ENCODE data around the gene CACNA2D3.
"Not testable (repeated sequence)": the region's sequence is repeated elsewhere in the genome, so short reads cannot be mapped to it uniquely, and the experiment has no call there.

Gene CACNA2D3

GRCh38 chr3:54634122-54634469 lies 511.7 kb downstream of the CACNA2D3 start:
- DNase-seq, result no peak

DNA sequence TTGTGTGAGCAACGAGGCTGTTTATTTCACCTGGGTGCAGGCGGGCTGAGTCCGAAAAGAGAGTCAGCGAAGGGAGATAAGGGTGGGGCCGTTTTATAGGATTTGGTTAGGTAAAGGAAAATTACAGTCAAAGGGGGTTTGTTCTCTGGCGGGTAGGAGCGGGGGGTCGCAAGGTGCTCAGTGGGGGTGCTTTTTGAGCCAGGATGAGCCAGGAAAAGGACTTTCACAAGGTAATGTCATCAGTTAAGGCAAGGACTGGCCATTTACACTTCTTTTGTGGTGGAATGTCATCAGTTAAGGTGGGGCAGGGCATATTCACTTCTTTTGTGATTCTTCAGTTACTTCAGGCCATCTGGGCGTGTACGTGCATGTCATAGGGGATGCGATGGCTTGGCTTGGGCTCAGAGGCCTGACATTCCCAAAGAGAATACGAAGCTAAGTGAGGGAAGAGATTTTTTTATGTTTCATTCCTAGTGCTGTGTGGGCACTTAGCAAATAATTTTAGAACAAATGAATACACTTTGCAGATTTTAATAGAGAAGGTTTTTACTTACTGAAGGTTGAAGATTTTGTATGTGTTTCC lies 517.5 kb downstream of the CACNA2D3 start:
- not testable (repeated sequence) for DNase-seq

DNA sequence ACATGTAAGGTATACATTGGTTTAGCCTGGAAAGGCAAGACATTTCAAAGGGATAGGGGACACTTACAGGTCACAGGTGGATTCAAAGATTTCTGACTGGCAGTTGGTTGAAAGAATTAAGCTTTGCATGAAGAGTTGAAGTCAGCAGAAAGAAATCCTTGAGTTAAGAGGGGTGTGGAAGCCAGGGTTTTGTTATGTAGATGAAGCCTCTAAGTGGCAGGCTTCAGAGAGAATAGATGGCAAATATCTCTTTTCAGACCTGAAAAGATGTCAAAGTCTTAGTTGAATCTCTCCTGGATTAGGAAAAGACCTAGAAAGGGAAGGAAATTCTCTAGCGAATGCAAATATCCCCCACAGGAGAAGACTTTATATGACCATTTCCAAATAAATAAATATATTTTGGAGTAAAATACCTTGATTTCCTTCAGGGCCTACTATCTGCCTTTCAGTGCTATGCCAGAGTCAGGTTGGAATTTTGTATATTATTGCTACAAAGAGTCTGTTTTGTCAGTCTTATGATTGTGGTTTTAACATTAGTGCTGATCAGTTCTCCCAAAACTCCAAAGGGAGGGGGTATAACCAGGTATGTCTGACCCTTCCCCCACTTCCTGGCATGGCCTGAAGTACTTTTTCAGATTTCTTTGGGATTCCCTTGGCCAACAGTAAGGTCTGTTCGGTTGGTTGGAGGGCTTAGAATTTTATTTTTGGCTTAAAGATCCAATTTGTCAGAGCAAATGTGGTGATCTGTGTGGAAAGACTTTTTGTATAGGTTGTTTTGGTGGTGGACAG lies 519.1 kb downstream of the CACNA2D3 start:
- no peak for DNase-seq

- DNase-seq, result no peak
Observed at GRCh38 chr3:54642147-54642546, 519.8 kb downstream of the CACNA2D3 start.

DNA sequence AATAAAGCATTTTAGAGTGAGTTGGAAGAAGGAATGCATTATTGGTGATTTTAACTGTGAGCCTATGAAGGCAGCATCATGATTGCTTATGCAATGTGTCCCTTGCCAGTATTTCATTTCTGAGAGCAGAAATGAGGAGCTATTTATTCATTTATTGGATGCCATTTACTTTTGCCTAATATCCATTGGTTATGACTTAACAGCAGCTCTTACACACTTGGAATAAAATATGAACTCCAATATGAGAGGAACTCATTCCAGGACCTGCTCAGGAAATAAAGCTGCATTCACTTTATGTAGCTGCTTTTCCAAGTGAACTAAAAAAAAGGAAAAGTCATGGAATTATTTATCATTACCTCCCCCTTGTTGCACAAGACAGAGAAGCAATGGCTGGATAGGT lies 525.4 kb downstream of the CACNA2D3 start:
- no peak for DNase-seq

DNA sequence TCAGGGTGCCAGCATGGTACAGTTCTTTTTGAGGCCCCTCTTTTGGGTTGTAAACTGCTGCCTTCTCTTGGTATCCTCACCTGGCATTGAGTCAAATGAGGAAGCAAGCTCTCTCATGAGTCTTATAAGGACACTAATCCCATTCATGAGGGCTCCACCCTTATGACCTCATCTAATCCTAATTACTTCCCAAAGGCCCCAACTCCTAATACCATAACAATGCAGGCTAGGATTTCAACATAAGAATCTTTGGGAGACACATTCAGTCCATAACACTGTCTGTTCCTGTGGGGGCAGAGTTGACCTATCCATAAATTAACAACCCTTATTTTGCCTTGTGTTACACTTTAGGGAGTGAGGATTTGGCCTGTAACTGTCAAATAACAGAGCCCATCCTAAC lies 527.2 kb downstream of the CACNA2D3 start:
- DNase-seq, result no peak

DNA sequence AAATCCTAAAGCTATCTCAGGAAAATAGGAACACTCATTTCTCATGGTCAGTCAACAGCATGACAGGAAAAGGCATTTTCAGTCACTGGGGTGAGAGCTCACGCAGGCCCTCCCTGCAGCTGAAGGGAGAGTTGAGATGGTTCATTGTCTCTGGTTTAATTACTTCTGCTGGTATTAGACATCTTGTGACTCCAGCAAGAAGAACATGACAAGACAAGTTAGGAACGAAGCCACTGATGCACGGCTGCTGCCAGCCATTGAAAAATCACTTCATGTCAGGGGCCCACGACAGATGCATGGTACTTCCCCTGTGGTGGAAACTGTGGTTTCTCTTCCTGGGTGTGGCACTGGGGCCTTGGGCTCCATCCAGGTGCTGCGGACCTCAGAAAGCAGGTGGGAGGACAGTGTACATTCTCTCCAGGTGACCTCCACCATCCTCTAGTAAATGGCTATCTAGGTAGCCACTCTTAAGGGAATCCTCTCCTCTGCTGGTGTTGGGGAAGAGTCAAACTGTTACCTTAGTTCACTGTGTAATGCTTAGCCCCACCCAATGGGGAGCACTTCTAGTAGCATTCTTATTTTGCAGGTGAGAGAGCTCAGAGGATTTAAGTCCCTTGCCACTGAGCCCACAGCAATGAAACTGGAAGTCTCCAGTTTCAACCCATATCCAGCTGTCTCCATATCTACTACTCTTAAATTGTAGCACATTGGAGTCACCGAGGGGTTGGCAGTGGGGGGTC lies 531.3 kb downstream of the CACNA2D3 start:
- peak; percentile 29 for DNase-seq

GRCh38 chr3:54654776-54655175 lies 532.4 kb downstream of the CACNA2D3 start:
- DNase-seq, result no peak

- no peak for DNase-seq
Observed at GRCh38 chr3:54659347-54659746, 537.0 kb downstream of the CACNA2D3 start.

- peak; percentile 80 for DNase-seq
Observed at GRCh38 chr3:54660714-54661132, 538.4 kb downstream of the CACNA2D3 start.

GRCh38 chr3:54661151-54661550 lies 538.8 kb downstream of the CACNA2D3 start:
- no peak for DNase-seq

DNA sequence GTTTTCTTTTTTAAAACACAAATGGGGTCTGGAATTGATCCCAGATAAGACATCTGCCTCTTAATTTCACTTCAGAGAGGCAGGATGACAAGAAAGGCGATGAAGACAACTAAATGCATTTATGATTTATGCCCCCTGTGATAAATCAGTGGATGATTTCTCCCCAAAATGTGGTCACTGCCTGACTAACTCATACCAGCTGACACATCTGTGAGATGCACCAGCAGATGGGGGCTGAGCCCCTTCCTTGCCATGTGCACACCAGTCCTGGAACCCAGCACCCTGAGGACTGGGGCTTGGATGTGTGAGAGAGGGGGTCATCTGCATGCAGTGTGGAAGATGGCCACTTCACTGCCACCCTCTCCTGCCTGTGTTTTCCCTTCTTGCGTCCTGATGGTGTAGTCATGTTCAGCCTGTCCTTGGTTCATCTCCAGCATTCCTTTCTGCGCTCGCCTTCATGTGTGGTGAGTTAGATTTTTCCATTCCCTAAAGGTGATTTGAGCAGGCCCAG lies 541.2 kb downstream of the CACNA2D3 start:
- DNase-seq, result no peak

DNA sequence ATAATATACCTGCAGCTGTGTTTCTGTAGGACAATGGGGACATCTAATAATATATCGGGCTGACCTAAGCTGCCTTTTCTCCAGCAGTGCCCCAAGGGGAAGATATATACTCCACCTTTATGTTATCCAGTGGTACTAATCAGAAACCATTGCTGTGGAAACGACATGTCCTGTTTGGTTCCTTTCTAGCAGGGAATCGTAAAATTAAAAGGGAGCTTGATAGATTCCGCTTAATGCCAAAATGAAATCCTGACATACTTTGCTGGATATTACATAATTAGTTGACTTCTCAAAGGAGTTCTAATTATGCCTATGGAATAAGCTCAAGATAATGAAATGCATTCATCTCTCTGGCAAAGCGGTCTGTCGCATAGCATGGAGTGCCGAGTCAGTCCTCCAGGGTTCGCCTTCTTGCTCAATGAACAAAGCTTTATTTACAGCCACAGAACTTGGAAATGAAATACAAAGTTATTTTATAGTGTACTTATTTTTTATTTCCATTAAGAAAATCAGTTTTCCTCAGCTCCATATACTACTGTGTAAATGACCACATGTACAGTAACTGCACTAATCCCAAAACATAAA lies 542.8 kb downstream of the CACNA2D3 start:
- no peak for DNase-seq

DNA sequence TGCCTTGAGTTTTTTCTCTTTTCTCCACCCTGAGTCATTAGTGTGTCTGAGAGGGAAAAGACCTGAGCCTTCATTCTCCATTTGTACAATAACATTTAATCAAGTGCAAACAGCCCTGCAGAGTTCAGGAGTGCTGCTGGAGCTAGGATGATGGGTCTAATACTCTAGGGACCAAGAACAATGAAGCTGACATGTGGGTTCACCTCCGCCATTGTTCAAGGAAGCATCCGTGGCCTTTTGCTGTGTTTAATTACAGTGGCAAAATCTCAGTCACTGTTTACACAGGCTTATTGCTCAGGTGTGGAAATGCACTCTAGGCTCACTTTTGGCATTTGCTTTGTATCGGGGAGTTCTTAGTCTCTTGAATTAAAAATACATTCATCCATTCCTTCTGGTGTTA lies 545.9 kb downstream of the CACNA2D3 start:
- no peak for DNase-seq

GRCh38 chr3:54670201-54671000 lies 548.0 kb downstream of the CACNA2D3 start:
- DNase-seq, result no peak

DNA sequence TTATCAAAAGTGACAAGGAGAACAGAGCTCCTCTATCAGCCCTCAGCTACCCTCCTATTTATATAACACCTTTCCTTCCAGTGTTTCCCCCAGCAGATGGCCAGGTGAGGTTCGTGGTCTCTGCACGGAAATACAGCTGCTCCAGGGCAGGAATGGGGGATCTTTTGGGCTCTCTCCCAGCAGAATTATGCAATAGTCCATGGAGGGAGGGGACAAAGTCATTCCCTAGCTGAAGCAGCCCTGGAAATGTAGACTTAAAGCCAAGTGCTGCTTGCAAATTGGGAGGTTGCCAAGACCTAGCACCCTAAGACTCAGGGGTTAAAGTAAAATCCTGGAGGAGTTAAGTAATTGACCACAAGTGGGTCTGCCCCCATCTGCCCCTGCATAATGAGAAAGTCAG lies 549.2 kb downstream of the CACNA2D3 start:
- no peak for DNase-seq

DNA sequence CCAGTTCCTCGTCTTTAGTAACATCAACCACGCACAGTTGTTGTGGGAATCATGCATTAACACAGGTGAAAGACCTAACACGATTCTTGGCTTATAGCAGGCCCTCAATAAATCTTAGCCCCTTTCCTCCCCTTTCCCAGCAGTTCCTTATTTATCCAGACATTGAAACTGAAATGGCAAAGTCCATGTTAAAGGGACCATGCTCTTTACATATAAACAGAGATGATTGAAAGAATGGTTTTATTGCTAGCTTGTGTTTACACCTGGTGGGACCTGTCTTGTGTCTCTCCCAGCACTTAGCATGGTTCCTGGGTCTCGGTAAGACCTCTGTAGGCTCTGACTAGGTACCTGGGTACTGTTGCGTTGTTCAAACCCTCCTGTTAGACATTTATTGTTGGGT lies 553.7 kb downstream of the CACNA2D3 start:
- DNase-seq, result no peak

- DNase-seq, result no peak
Observed at GRCh38 chr3:54681706-54682105, 559.4 kb downstream of the CACNA2D3 start.

GRCh38 chr3:54685213-54685612 lies 562.9 kb downstream of the CACNA2D3 start:
- DNase-seq, result no peak

DNA sequence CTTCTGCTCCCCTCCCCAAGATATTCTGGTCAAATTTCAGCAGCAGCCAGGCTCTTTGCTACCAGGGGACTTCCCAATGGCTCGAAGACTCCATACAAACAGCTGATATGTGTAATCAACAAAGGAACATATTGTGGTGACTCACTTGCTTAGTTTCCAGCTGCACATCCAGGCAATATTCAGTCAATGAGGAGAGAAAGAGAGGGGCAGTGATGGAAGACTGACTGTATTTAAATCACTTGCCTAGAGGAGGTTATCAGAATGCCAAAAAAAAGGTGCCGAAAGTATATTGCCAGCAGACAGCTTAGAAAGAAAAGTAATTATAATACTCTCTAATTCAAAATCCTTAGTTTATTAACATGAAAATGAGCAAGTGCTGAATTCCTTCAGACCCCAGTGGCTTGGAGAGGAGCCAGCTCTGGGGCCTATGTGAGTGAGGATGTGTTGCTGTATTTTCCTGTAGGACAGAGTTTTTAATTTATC lies 569.0 kb downstream of the CACNA2D3 start:
- peak; percentile 7 for DNase-seq

- no peak for DNase-seq
Observed at GRCh38 chr3:54696313-54696712, 574.0 kb downstream of the CACNA2D3 start.

- DNase-seq, result no peak
Observed at GRCh38 chr3:54698054-54698453, 575.7 kb downstream of the CACNA2D3 start.

Measured in fibroblast of skin of back (primary cell).